ENCODE data around the gene C1R.
A peak's percentile ranks its signal among the peaks of the same experiment; 100 is the strongest.
"Not testable (repeated sequence)": the region's sequence is repeated elsewhere in the genome, so short reads cannot be mapped to it uniquely, and the experiment has no call there.

The C1R gene

GRCh38 chr12:7120166-7120565 lies 27.9 kb upstream of the C1R start:
- no peak for DNase-seq (ENCODE audit: low read depth)

- no peak for DNase-seq (ENCODE audit: low read depth)
These were observed 26.6 kb upstream of the C1R start for GRCh38 chr12:7118881-7119280.

GRCh38 chr12:7117670-7118069 lies 25.4 kb upstream of the C1R start:
- no peak for DNase-seq (ENCODE audit: low read depth)

GRCh38 chr12:7116916-7117315 lies 24.7 kb upstream of the C1R start:
- no peak for DNase-seq (ENCODE audit: low read depth)

- no peak for DNase-seq (ENCODE audit: low read depth)
These were observed 24.0 kb upstream of the C1R start for GRCh38 chr12:7116196-7116595.

GRCh38 chr12:7114851-7115250 lies 22.6 kb upstream of the C1R start:
- no peak for DNase-seq (ENCODE audit: low read depth)

GRCh38 chr12:7114008-7114407 lies 21.8 kb upstream of the C1R start:
- DNase-seq (ENCODE audit: low read depth), result no peak

GRCh38 chr12:7113389-7113871 lies 21.2 kb upstream of the C1R start:
- peak; percentile 31 for DNase-seq (ENCODE audit: low read depth)

- no peak for DNase-seq (ENCODE audit: low read depth)
These were observed 19.8 kb upstream of the C1R start for GRCh38 chr12:7112041-7112440.

- DNase-seq (ENCODE audit: low read depth), result no peak
These were observed 18.4 kb upstream of the C1R start for GRCh38 chr12:7110661-7111060.

- no peak for DNase-seq (ENCODE audit: low read depth)
These were observed 17.3 kb upstream of the C1R start for GRCh38 chr12:7109572-7109920.

GRCh38 chr12:7108796-7109571 lies 16.7 kb upstream of the C1R start, which contains the start of gene C1RL:
TSS of gene C1RL (minus strand) at chr12:7109214. CDS start at chr12:7109180, 34 bp downstream.
- DNase-seq (ENCODE audit: low read depth), result peak; percentile 82

- peak; percentile 86 for DNase-seq (ENCODE audit: low read depth)
These were observed 16.0 kb upstream of the C1R start for GRCh38 chr12:7108003-7108795.

GRCh38 chr12:7107636-7108002 lies 15.4 kb upstream of the C1R start:
- DNase-seq (ENCODE audit: low read depth), result peak; percentile 26

- DNase-seq (ENCODE audit: low read depth), result not testable (repeated sequence)
These were observed 14.9 kb upstream of the C1R start for GRCh38 chr12:7107181-7107580.

GRCh38 chr12:7106082-7106481 lies 13.8 kb upstream of the C1R start:
- no peak for DNase-seq (ENCODE audit: low read depth)

GRCh38 chr12:7103837-7104584 lies 11.8 kb upstream of the C1R start:
- no peak for DNase-seq (ENCODE audit: low read depth)

- no peak for DNase-seq (ENCODE audit: low read depth)
These were observed 10.3 kb upstream of the C1R start for GRCh38 chr12:7102582-7102981.

GRCh38 chr12:7101694-7102131 lies 9.5 kb upstream of the C1R start:
- no peak for DNase-seq (ENCODE audit: low read depth)

- peak; percentile 30 for DNase-seq (ENCODE audit: low read depth)
These were observed 8.9 kb upstream of the C1R start for GRCh38 chr12:7101047-7101693.

GRCh38 chr12:7100239-7100638 lies 8.0 kb upstream of the C1R start:
- DNase-seq (ENCODE audit: low read depth), result no peak

Measured in iris pigment epithelial cell (primary cell).